Astrocyte (in vitro differentiated cells and primary cell): ENCODE data around the gene ABCA4. TPM values are rescaled to one million over a fixed set of nuclear protein-coding genes. Genes with fewer than 3 reads are reported as not detected.
A peak's percentile ranks its signal among the peaks of the same experiment; 100 is the strongest.

ENCODE experiments used
- DNase-seq: peaks from one replicate; pipeline ENCODE4 v3.0.0-alpha.2; 2010; ENCODE audit warnings: low read depth
- FAIRE-seq: peaks from 2 replicates; lab custom pipeline; 2011; peaks lifted over from hg19 to GRCh38; lab: Jason Lieb, UNC
- H2AFZ ChIP-seq: 2 replicates; pipeline ENCODE4 v1.6.0; 2012; ENCODE audit warnings: low read depth, low read length, inconsistent platforms
- H3K27ac ChIP-seq: 2 replicates; pipeline ENCODE4 v1.5.1; 2011; ENCODE audit warnings: low read depth, low read length, inconsistent platforms
- H3K27me3 ChIP-seq: 2 replicates; pipeline ENCODE4 v1.6.0; 2011; ENCODE audit warnings: low read length, inconsistent platforms; ENCODE audit not compliant: insufficient read depth
- H3K36me3 ChIP-seq: 2 replicates; pipeline ENCODE4 v1.5.1; 2011; ENCODE audit warnings: low read length, inconsistent platforms; ENCODE audit not compliant: insufficient read depth
- H3K4me1 ChIP-seq: 2 replicates; pipeline ENCODE4 v1.5.1; 2011; ENCODE audit warnings: low read length, inconsistent platforms; ENCODE audit not compliant: insufficient read depth
- H3K4me2 ChIP-seq: 2 replicates; pipeline ENCODE4 v1.6.0; 2012; ENCODE audit warnings: low read length, inconsistent platforms
- H3K4me3 ChIP-seq: 2 replicates; pipeline ENCODE4 v1.5.1; 2011; ENCODE audit warnings: low read depth, mild to moderate bottlenecking, low read length, inconsistent platforms; ENCODE audit not compliant: insufficient read depth
- H3K79me2 ChIP-seq: 2 replicates; pipeline ENCODE4 v1.6.0; 2012; ENCODE audit warnings: mild to moderate bottlenecking, low read length, inconsistent platforms; ENCODE audit not compliant: insufficient read depth
- H3K9ac ChIP-seq: 2 replicates; pipeline ENCODE4 v1.6.0; 2012; ENCODE audit warnings: mild to moderate bottlenecking, low read length, inconsistent platforms
- H3K9me3 ChIP-seq: 2 replicates; pipeline ENCODE4 v1.5.1; 2012; ENCODE audit warnings: low read depth, mild to moderate bottlenecking, low read length, inconsistent platforms; ENCODE audit not compliant: insufficient read depth
- H4K20me1 ChIP-seq: 2 replicates; pipeline ENCODE4 v1.6.0; 2012; ENCODE audit warnings: low read length, inconsistent platforms; ENCODE audit not compliant: insufficient read depth
- H3K27ac Mint-ChIP-seq: one replicate; pipeline ENCODE4 v1.8.0; 2021; ENCODE audit warnings: mild to moderate bottlenecking, mixed read lengths; ENCODE audit not compliant: unreplicated experiment
- H3K27me3 Mint-ChIP-seq: one replicate; pipeline ENCODE4 v1.8.0; 2021; ENCODE audit warnings: low read depth, mixed read lengths; ENCODE audit not compliant: unreplicated experiment
- H3K36me3 Mint-ChIP-seq: one replicate; pipeline ENCODE4 v1.8.0; 2021; ENCODE audit warnings: low read depth, mixed read lengths; ENCODE audit not compliant: unreplicated experiment
- H3K4me1 Mint-ChIP-seq: one replicate; pipeline ENCODE4 v1.8.0; 2021; ENCODE audit warnings: low read depth, mixed read lengths; ENCODE audit not compliant: unreplicated experiment
- H3K4me3 Mint-ChIP-seq: one replicate; pipeline ENCODE4 v1.8.0; 2021; ENCODE audit warnings: mild to moderate bottlenecking, moderate library complexity, mixed read lengths; ENCODE audit not compliant: unreplicated experiment
- H3K9me3 Mint-ChIP-seq: one replicate; pipeline ENCODE4 v1.8.0; 2021; ENCODE audit warnings: mild to moderate bottlenecking, mixed read lengths; ENCODE audit not compliant: unreplicated experiment
- CTCF ChIP-seq: IDR thresholded peaks from 2 replicates; pipeline ENCODE4 v1.5.1; 2011; ENCODE audit warnings: low read depth, mild to moderate bottlenecking, inconsistent platforms, low read length, moderate library complexity; ENCODE audit not compliant: insufficient read depth
- EZH2 ChIP-seq: IDR thresholded peaks from 2 replicates; pipeline ENCODE4 v1.6.1; 2012; ENCODE audit warnings: mild to moderate bottlenecking, low read length, inconsistent platforms; ENCODE audit not compliant: insufficient read depth
- total RNA-seq: library from RNA; stranded (reverse); gene quantifications from 2 replicates; pipeline ENCODE4 v1.2.1, GENCODE V29; 2021

Gene ABCA4
- total RNA-seq, 1 donor from 2014 or later, result 0.20 TPM

- H3K27me3 ChIP-seq, result peaks cover 4% of the 10 kb centered on the region
- H3K9me3 ChIP-seq, result no peaks in the 10 kb centered on the region
- H3K4me1 Mint-ChIP-seq, result peaks cover 9% of the 10 kb centered on the region
- no peaks in the 10 kb centered on the region for H3K36me3 Mint-ChIP-seq
- H2AFZ ChIP-seq, result no peak overlapping the region
- FAIRE-seq (no peak), DNase-seq (no peak)
- peaks cover 1% of the 10 kb centered on the region for H3K9me3 Mint-ChIP-seq
- H3K4me2 ChIP-seq, result no peak overlapping the region
- no peak overlapping the region for H3K27ac Mint-ChIP-seq
- peaks cover 27% of the 10 kb centered on the region for H3K27me3 Mint-ChIP-seq
- no peaks in the 10 kb centered on the region for H3K36me3 ChIP-seq
- H3K9ac ChIP-seq, result no peak overlapping the region
- H3K4me3 ChIP-seq, result no peak overlapping the region
- no peaks in the 10 kb centered on the region for H3K4me1 ChIP-seq
- H3K4me3 Mint-ChIP-seq, result no peak overlapping the region
- no peak overlapping the region for H3K27ac ChIP-seq
- no peak for TF ChIP-seq CTCF
- no peak for TF ChIP-seq EZH2
- no peaks in the 10 kb centered on the region for H4K20me1 ChIP-seq
- H3K79me2 ChIP-seq, result no peaks in the 10 kb centered on the region
These were observed 7.2 kb downstream of the ABCA4 start for GRCh38 chr1:94113589-94114226.

GRCh38 chr1:94111879-94112278 lies 9.1 kb downstream of the ABCA4 start:
- Mint-ChIP-seq H3K27ac (no peak overlapping the region), H3K4me3 (no peak overlapping the region), H3K27me3 (peaks cover 39% of the 10 kb centered on the region), H3K9me3 (no peaks in the 10 kb centered on the region), H3K36me3 (no peaks in the 10 kb centered on the region), H3K4me1 (peaks cover under 1% of the 10 kb centered on the region)
- Histone ChIP-seq H3K4me2 (no peak overlapping the region), H3K27me3 (peaks cover 4% of the 10 kb centered on the region), H3K79me2 (no peaks in the 10 kb centered on the region), H3K9me3 (no peaks in the 10 kb centered on the region), H3K4me1 (peaks cover 2% of the 10 kb centered on the region), H3K4me3 (no peak overlapping the region), H4K20me1 (no peaks in the 10 kb centered on the region), H3K36me3 (no peaks in the 10 kb centered on the region), H3K9ac (no peak overlapping the region), H3K27ac (no peak overlapping the region), H2AFZ (no peak overlapping the region)
- FAIRE-seq, result no peak
- DNase-seq, result no peak
- TF ChIP-seq EZH2, result no peak

- DNase-seq (no peak), FAIRE-seq (no peak)
- no peak overlapping the region for H3K4me2 ChIP-seq
- Mint-ChIP-seq H3K27ac (no peak overlapping the region), H3K4me1 (peaks cover 7% of the 10 kb centered on the region), H3K4me3 (peak overlapping the region; percentile 6), H3K27me3 (peaks cover 37% of the 10 kb centered on the region), H3K36me3 (no peaks in the 10 kb centered on the region), H3K9me3 (no peaks in the 10 kb centered on the region)
- no peaks in the 10 kb centered on the region for H3K79me2 ChIP-seq
- H3K27ac ChIP-seq, result no peak overlapping the region
- H3K4me1 ChIP-seq, result peaks cover 9% of the 10 kb centered on the region
- H3K27me3 ChIP-seq, result peaks cover 4% of the 10 kb centered on the region
- H4K20me1 ChIP-seq, result no peaks in the 10 kb centered on the region
- H2AFZ ChIP-seq, result no peak overlapping the region
- H3K9me3 ChIP-seq, result no peaks in the 10 kb centered on the region
- H3K4me3 ChIP-seq, result no peak overlapping the region
- no peaks in the 10 kb centered on the region for H3K36me3 ChIP-seq
- TF ChIP-seq CTCF (no peak), EZH2 (no peak)
- no peak overlapping the region for H3K9ac ChIP-seq
These were observed 9.8 kb downstream of the ABCA4 start for GRCh38 chr1:94110946-94111740.
